Neutrophil (primary cell): ENCODE measurements around the gene GRAMD4.

Source experiments
- H3K27ac ChIP-seq: fragments of 200-600 bp; sonication (generic); 2 replicates; pipeline ENCODE4 v1.5.1; 2016; ENCODE audit warnings: mild to moderate bottlenecking, moderate library complexity
- H3K27me3 ChIP-seq: fragments of 200-600 bp; sonication (generic); 2 replicates; pipeline ENCODE4 v1.6.0; 2016; ENCODE audit warnings: mild to moderate bottlenecking
- H3K36me3 ChIP-seq: fragments of 200-600 bp; sonication (generic); 2 replicates; pipeline ENCODE4 v1.5.1; 2017
- H3K4me1 ChIP-seq, 2 experiments: fragments of 200-600 bp in 1 of 2; sonication (generic) in 1 of 2; 1 replicate in 1 of 2; 2 replicates in 1 of 2; pipeline versions ENCODE4 v1.5.1 to v1.6.1; 2013 to 2016; ENCODE audit warnings: low read depth in 1 of 2, low read length in 1 of 2, mild to moderate bottlenecking in 1 of 2, moderate library complexity in 1 of 2; ENCODE audit not compliant: control insufficient read depth in 1 of 2, insufficient read depth in 1 of 2
- H3K4me3 ChIP-seq, 2 experiments: fragments of 200-600 bp in 1 of 2; sonication (generic) in 1 of 2; 1 replicate in 1 of 2; 2 replicates in 1 of 2; pipeline ENCODE4 v1.5.1; 2013 to 2016; ENCODE audit warnings: low read depth in 1 of 2, low read length in 1 of 2, mild to moderate bottlenecking in 1 of 2, moderate library complexity in 1 of 2
- H3K9me3 ChIP-seq: fragments of 200-600 bp; sonication (generic); 2 replicates; pipeline ENCODE4 v1.5.1; 2016
- CTCF ChIP-seq: fragments of 200-600 bp; sonication (generic); IDR thresholded peaks from 2 replicates; pipeline ENCODE4 v1.5.1; 2016; ENCODE audit warnings: antibody characterized with exemption

GRAMD4 gene

GRCh38 chr22:46619830-46620501 is at the start of gene GRAMD4:
GRAMD4 (plus strand) TSS chr22:46620386; CDS start chr22:46626800, 6,414 bp downstream.
- TF ChIP-seq CTCF, result no peak
- Histone ChIP-seq H3K4me3 (peak within 1 kb of the TSS; percentile 6 to 44), H3K27ac (peak within 1 kb of the TSS; percentile 83), H3K36me3 (no peaks in the 10 kb centered on the region), H3K4me1 (peaks cover 58 to 62% of the 10 kb centered on the region in 2 experiments), H3K27me3 (no peaks in the 10 kb centered on the region), H3K9me3 (no peaks in the 10 kb centered on the region)

GRCh38 chr22:46571642-46572250 is 48.4 kb upstream of the GRAMD4 start:
- peaks cover 6% of the 10 kb centered on the region for H3K9me3 ChIP-seq
- peaks cover 17 to 19% of the 10 kb centered on the region in 2 experiments for H3K4me1 ChIP-seq
- peaks cover 7% of the 10 kb centered on the region for H3K27me3 ChIP-seq
- H3K27ac ChIP-seq, result no peak overlapping the region
- H3K4me3 ChIP-seq, result no peak overlapping the region
- no peak for TF ChIP-seq CTCF
- H3K36me3 ChIP-seq, result no peaks in the 10 kb centered on the region

GRCh38 chr22:46572911-46573780 is 47.0 kb upstream of the GRAMD4 start:
- Histone ChIP-seq H3K9me3 (peaks cover 6% of the 10 kb centered on the region), H3K4me1 (peaks cover 25 to 27% of the 10 kb centered on the region in 2 experiments), H3K27me3 (peaks cover 7% of the 10 kb centered on the region), H3K36me3 (no peaks in the 10 kb centered on the region), H3K4me3 (no peak overlapping the region), H3K27ac (no peak overlapping the region)
- TF ChIP-seq CTCF, result no peak

GRCh38 chr22:46573781-46574437 is 46.3 kb upstream of the GRAMD4 start:
- Histone ChIP-seq H3K27me3 (peaks cover 7% of the 10 kb centered on the region), H3K27ac (no peak overlapping the region), H3K36me3 (no peaks in the 10 kb centered on the region), H3K4me3 (no peak overlapping the region), H3K4me1 (peaks cover 32 to 35% of the 10 kb centered on the region in 2 experiments), H3K9me3 (peaks cover 6% of the 10 kb centered on the region)
- TF ChIP-seq CTCF, result no peak

- H3K4me1 ChIP-seq, result peaks cover 37 to 40% of the 10 kb centered on the region in 2 experiments
- no peak for TF ChIP-seq CTCF
Measured at GRCh38 chr22:46574438-46574992, 45.7 kb upstream of the GRAMD4 start.

More at GRCh38 chr22:46574438-46574992, 45.7 kb upstream of the GRAMD4 start:
- Histone ChIP-seq H3K27ac (no peak overlapping the region), H3K9me3 (peaks cover 6% of the 10 kb centered on the region), H3K36me3 (no peaks in the 10 kb centered on the region), H3K4me3 (no peak overlapping the region), H3K27me3 (peaks cover 7% of the 10 kb centered on the region)
